GM12873 (cell line): Measurements from ENCODE around the gene COL21A1.

Experiments used
- TF ChIP-seq, protein P1 (sequence below): IDR thresholded peaks from 2 replicates; pipeline ENCODE4 v1.5.1; 2012; ENCODE audit warnings: low read depth, mild to moderate bottlenecking, moderate library complexity, low read length, control low read depth; ENCODE audit not compliant: insufficient read depth; ENCODE audit errors: missing control alignments

The COL21A1 gene

DNA sequence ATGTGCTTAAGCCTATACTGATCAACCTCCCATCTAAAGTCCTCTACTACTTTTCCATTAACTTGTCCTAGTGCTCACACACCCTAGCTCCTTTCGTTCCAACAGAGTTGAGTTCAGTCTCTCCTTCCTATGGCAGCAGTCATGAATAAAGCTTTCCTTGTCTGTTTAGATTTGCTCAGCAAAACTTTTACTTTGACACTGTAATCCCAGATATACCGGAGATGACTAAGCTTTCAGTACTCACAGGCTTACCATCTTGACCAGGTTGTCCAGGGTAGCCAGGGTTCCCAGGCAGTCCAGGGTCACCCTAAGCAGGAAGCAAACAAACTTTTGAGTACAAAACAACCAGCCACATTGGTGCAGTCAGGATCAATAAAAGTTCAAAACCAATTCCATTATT lies 90.7 kb downstream of the COL21A1 start:
- TF ChIP-seq, protein P1, sequence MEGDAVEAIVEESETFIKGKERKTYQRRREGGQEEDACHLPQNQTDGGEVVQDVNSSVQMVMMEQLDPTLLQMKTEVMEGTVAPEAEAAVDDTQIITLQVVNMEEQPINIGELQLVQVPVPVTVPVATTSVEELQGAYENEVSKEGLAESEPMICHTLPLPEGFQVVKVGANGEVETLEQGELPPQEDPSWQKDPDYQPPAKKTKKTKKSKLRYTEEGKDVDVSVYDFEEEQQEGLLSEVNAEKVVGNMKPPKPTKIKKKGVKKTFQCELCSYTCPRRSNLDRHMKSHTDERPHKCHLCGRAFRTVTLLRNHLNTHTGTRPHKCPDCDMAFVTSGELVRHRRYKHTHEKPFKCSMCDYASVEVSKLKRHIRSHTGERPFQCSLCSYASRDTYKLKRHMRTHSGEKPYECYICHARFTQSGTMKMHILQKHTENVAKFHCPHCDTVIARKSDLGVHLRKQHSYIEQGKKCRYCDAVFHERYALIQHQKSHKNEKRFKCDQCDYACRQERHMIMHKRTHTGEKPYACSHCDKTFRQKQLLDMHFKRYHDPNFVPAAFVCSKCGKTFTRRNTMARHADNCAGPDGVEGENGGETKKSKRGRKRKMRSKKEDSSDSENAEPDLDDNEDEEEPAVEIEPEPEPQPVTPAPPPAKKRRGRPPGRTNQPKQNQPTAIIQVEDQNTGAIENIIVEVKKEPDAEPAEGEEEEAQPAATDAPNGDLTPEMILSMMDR, result no peak

- TF ChIP-seq, protein P1, result no peak
Measured at GRCh38 chr6:56155634-56156141, 91.7 kb downstream of the COL21A1 start.

- TF ChIP-seq, protein P1, result no peak
Measured at GRCh38 chr6:56154076-56154475, 93.3 kb downstream of the COL21A1 start.

- TF ChIP-seq, protein P1, result no peak
Measured at GRCh38 chr6:56152611-56153010, 94.8 kb downstream of the COL21A1 start.

- TF ChIP-seq, protein P1, result no peak
Measured at GRCh38 chr6:56151609-56152224, 95.7 kb downstream of the COL21A1 start.

- TF ChIP-seq, protein P1, result no peak
Measured at GRCh38 chr6:56148488-56149186, 98.7 kb downstream of the COL21A1 start.

DNA sequence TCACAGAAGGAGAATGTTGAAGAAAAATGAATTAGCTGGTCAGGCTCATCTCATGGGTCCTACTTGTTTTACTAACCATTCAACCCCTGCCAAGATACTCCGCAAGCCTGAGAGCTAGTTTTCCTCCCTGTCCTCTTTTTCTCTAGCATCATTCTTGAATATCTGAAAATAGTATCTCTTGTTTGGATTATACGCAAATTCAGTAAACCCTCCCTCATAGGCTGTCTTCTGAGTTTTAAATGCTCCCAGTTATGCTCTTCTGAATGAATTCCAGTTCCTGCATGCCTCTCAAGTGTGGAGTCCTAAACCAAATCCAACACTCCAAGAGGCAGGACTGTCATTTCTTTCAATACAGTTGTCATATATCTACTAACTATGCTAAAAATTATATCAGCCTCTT lies 99.6 kb downstream of the COL21A1 start:
- TF ChIP-seq, protein P1, result no peak
